Spleen (tissue), 11 donors: ENCODE measurements around the gene DPY19L2. TPM values are rescaled to one million over a fixed set of nuclear protein-coding genes. Genes with fewer than 3 reads are reported as not detected.
"Not testable (repeated sequence)": the region's sequence is repeated elsewhere in the genome, so short reads cannot be mapped to it uniquely, and the experiment has no call there.

Experiments used
- DNase-seq: peaks from one replicate; pipeline ENCODE4 v3.0.0-alpha.2; 2020
- H3K27ac ChIP-seq, 8 donors: fragments of 200-600 bp; sonication (generic) in 7 of 8; 1 replicate in 4 of 8; 2 replicates in 4 of 8; pipeline versions ENCODE4 v1.5.0 to v1.8.0; 2016 to 2021; ENCODE audit warnings: inconsistent platforms in 4 of 8, mild to moderate bottlenecking in 4 of 8, moderate library complexity in 1 of 8
- H3K27me3 ChIP-seq, 7 donors: fragments of 200-600 bp; sonication (generic) in 6 of 7; replicated peaks in 1 of 7; 1 replicate in 4 of 7; 2 replicates in 3 of 7; pipeline versions ENCODE4 v1.5.0 to v1.8.0; 2016 to 2021; ENCODE audit warnings: inconsistent platforms in 3 of 7, mild to moderate bottlenecking in 1 of 7
- H3K36me3 ChIP-seq, 6 donors: fragments of 200-600 bp; sonication (generic) in 5 of 6; 1 replicate in 4 of 6; 2 replicates in 2 of 6; pipeline versions ENCODE4 v1.5.0 to v1.8.0; 2016 to 2021; ENCODE audit warnings: inconsistent platforms in 2 of 6
- H3K4me1 ChIP-seq, 6 donors: fragments of 200-600 bp; sonication (generic) in 5 of 6; 1 replicate in 3 of 6; 2 replicates in 3 of 6; pipeline versions ENCODE4 v1.5.0 to v1.8.0; 2016 to 2021; ENCODE audit warnings: inconsistent platforms in 3 of 6
- H3K4me3 ChIP-seq, 8 donors: fragments of 200-600 bp; sonication (generic) in 7 of 8; 1 replicate in 4 of 8; 2 replicates in 4 of 8; pipeline versions ENCODE4 v1.5.0 to v1.8.0; 2016 to 2021; ENCODE audit warnings: inconsistent platforms in 4 of 8, mild to moderate bottlenecking in 4 of 8, moderate library complexity in 2 of 8
- H3K9me3 ChIP-seq, 8 donors: fragments of 200-600 bp; sonication (generic) in 7 of 8; 1 replicate in 4 of 8; 2 replicates in 4 of 8; pipeline versions ENCODE4 v1.5.0 to v1.8.0; 2016 to 2021; ENCODE audit warnings: inconsistent platforms in 4 of 8
- WGBS, 5 donors: extraction: QIAGEN DNeasy Blood & Tissue Kit in 3 of 5; methylation state at CpG; one replicate each; pipeline versions ENCODE4 v1.1.5 to v1.1.7; 2013 to 2018; 5-methylcytosine and 5-hydroxymethylcytosine counted together
- intact Hi-C: fragments of 100-400 bp; cut with DNase I; formaldehyde crosslinking; loops from one replicate; pipeline ENCODE4 v1.15.0; 2023; ENCODE audit warnings: low total_unique reads
- polyA plus RNA-seq, 3 donors: library from polyadenylated mRNA; stranded (reverse); fragments of 200-250 nt; gene quantifications; one replicate each; pipeline ENCODE4 v1.2.1, GENCODE V29; 2013
- total RNA-seq, 7 donors: library from RNA; depleted of rRNA in 3 of 7; stranded (reverse); fragments of >200 nt in 3 of 7; fragmentation: NEBNext Ultra II Directional in 4 of 7; extraction: Animal tissue kit (Norgen Biotek cat#: 25700) in 4 of 7; gene quantifications; one replicate each; pipeline versions ENCODE4 v1.1.0 to v1.2.1, GENCODE V29; 2016 to 2021
- TF ChIP-seq, protein P1 (sequence below), 11 experiments: fragments of 200-600 bp in 7 of 11; fragments of 450-650 bp in 4 of 11; sonication (generic) in 4 of 11; IDR thresholded peaks in 8 of 11; conservative IDR thresholded peaks in 3 of 11; 1 replicate in 7 of 11; 2 replicates in 4 of 11; pipeline versions ENCODE4 v1.4.0 to v1.8.0; 2016 to 2021; ENCODE audit warnings: antibody characterized with exemption in 11 of 11, inconsistent platforms in 4 of 11, mild to moderate bottlenecking in 1 of 11
- donor health status: healthy with polysubstance abuse.
- donor health status: DM: no; HTN: no; CAD: no; lungs with moderate emphysema.
- donor health status: DM: no; HTN: no; CAD: no.
- donor health status: Bipolar disorder and iron deficiency.
- donor health status: healthy.
- donor health status: DM: no; HTN: no; CAD: no.
- donor health status: DM: yes; HTN: yes; CAD: no.

Gene DPY19L2
- total and polyA plus RNA-seq, 10 donors = 1.2 to 6.7 (median 4.0) TPM

DNA sequence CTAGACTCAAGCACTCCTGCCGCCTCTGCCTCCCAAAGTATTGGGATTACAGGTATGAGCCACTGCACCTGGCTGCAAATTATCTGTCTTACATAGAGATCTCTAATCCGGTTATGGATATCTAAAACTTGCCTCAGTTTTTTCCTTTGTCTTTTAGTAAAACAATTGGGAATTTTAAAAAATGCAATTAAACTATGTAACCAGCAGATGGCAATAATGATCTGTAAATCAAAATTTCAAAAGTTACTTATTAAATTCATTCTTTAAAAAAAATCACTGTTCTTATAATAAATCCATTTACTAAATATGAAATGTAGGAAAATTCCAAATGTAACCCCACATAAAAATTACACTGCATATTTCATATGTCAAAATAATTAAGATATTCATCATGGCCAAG lies 4.3 kb upstream of the DPY19L2 start:
- H3K4me1 ChIP-seq = peaks cover 0 to 17% (median 11%) of the 10 kb centered on the region in 6 donors
- H3K4me3 ChIP-seq, H3K27ac ChIP-seq, DNase-seq, intact Hi-C loops, H3K36me3 ChIP-seq, H3K9me3 ChIP-seq: not testable (repeated sequence)
- peaks cover 0 to 24% (median 6%) of the 10 kb centered on the region in 7 donors for H3K27me3 ChIP-seq
- TF ChIP-seq, protein P1, sequence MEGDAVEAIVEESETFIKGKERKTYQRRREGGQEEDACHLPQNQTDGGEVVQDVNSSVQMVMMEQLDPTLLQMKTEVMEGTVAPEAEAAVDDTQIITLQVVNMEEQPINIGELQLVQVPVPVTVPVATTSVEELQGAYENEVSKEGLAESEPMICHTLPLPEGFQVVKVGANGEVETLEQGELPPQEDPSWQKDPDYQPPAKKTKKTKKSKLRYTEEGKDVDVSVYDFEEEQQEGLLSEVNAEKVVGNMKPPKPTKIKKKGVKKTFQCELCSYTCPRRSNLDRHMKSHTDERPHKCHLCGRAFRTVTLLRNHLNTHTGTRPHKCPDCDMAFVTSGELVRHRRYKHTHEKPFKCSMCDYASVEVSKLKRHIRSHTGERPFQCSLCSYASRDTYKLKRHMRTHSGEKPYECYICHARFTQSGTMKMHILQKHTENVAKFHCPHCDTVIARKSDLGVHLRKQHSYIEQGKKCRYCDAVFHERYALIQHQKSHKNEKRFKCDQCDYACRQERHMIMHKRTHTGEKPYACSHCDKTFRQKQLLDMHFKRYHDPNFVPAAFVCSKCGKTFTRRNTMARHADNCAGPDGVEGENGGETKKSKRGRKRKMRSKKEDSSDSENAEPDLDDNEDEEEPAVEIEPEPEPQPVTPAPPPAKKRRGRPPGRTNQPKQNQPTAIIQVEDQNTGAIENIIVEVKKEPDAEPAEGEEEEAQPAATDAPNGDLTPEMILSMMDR (IDR thresholded peaks at IDR 0.05 in 8 of 11, conservative IDR thresholded peaks at IDR 0.05 in 3 of 11) = peak in 5 of 11 experiments; percentile 19 to 33 (median 29)
- WGBS, 5 donors = 27 to 35% (median 30%) methylated on average over 2 of the region's 2 CpGs

DNA sequence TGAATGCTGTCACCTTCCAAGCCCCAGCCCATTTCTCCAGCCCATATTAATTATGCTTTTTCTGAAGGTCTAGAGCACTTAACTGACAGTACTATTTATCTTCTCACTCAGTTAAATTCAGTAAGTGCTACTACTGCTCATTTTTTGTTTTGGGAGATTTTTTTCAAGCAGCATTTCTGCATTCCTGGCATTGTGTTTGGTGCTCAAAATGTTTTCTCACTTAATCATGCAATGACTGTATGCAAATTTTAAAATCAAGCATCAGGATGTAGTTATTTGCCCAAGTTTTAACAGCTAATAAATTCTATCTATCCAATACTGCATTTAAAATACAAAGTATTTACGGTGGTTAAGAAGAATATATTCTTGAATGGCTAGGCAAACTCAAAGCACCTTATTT lies 1.6 kb upstream of the DPY19L2 start:
- not testable (repeated sequence) for H3K27ac ChIP-seq, DNase-seq, H3K9me3 ChIP-seq, H3K4me3 ChIP-seq, H3K36me3 ChIP-seq
- intact Hi-C loops = loop anchor here (10.0 kb wide), 2 partner anchors 135 to 585 kb away; no protein-coding TSS in a partner anchor
- Histone ChIP-seq H3K27me3 (peaks cover 0 to 27% (median 6%) of the 10 kb centered on the region in 7 donors), H3K4me1 (peaks cover 0 to 20% (median 11%) of the 10 kb centered on the region in 6 donors)
- 92 to 100% (median 95%) methylated on average over 1 of the region's 1 CpG for WGBS, 5 donors

DNA sequence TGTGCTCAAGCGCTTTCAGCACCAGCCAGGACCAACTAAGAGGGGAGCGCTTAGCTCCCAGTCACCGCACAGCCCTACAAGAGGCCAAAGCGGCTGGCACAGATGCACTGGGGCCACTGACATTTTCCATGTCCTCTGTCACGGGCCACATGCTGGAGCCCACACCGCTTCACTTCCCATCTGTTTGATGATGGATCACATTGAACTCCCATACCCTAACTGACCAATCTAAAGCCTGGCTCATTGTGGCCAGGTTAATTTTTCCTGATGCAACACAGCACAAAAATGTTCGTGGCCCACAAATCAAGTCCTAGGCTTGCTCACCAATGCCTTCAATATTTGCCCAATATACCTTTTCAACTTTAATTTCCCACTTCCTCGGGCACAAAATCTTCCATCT lies 1.1 kb upstream of the DPY19L2 start:
- Histone ChIP-seq H3K27me3 (peaks cover 0 to 27% (median 6%) of the 10 kb centered on the region in 7 donors), H3K4me3 (peak overlapping the region in 5 of 8 donors; percentile 53 to 75 (median 65)), H3K4me1 (peaks cover 0 to 20% (median 11%) of the 10 kb centered on the region in 6 donors)
- not testable (repeated sequence) for H3K9me3 ChIP-seq, DNase-seq, H3K27ac ChIP-seq, H3K36me3 ChIP-seq
- intact Hi-C loops = loop anchor here (10.0 kb wide), 2 partner anchors 135 to 585 kb away; no protein-coding TSS in a partner anchor
- 33 to 67% (median 50%) methylated on average over 1 to 6 of the region's 8 CpGs for WGBS, 5 donors

DNA sequence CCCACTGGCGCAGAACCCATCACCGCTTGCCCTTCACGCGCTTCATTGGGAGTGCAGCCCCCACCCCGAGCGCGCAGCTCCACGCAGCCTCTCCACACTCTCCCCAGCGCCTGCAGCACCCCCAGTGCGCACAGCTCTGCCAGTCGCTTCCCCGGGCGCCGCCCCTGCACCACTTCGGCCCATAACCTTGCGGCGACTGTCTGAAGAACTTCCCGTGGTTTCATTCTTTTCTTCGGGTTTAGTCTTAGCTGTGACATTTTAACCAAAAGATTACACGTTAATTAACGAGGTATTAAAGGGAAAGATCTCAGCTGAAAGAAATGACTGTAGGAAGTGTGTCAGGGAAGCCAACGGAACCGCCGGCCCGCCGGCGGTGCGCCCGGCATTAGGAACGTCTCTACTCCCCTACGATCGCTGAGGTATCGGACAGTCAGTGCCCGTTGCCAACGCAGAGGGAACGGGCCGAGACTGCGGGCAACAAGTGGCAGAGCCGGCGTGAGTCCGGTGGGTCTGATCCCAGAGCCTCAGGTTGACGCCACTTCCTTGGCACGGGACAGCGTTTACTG lies 590 bp upstream of the DPY19L2 start:
- peak; percentile 70 for DNase-seq
- peak overlapping the region in 6 of 8 donors; percentile 20 to 70 (median 51) for H3K27ac ChIP-seq
- H3K27me3 ChIP-seq = peaks cover 0 to 27% (median 6%) of the 10 kb centered on the region in 7 donors
- peak overlapping the region; percentile 47 to 75 (median 63) for H3K4me3 ChIP-seq
- intact Hi-C loops = loop anchor here (10.0 kb wide), 2 partner anchors 136 to 586 kb away; no protein-coding TSS in a partner anchor
- not testable (repeated sequence) for H3K36me3 ChIP-seq, H3K9me3 ChIP-seq
- 0 to 2% (median 1%) methylated on average over 35 to 44 of the region's 44 CpGs for WGBS, 5 donors
- H3K4me1 ChIP-seq = peaks cover 0 to 20% (median 11%) of the 10 kb centered on the region in 6 donors

DNA sequence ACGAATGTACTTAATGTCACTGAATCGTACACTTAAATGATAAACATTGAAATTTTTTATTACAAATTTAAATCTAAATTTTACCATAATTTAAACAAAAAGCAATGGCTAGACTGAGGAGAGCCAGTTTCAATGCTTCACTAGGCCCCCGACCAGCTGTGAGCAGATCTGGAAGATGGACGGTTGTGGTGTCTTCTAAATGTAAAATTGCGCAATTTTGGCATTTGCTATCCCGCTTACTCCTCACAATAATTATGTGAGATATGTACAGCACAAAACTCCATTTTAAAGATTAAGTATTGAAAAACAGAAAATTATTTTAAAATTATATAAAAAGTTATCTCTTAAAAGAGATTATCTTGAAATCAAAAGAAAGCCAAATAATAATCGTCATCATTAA lies 5.3 kb downstream of the DPY19L2 start:
- not testable (repeated sequence) for H3K9me3 ChIP-seq, H3K4me3 ChIP-seq, H3K36me3 ChIP-seq, H3K27me3 ChIP-seq, H3K4me1 ChIP-seq, DNase-seq, H3K27ac ChIP-seq
- WGBS, 5 donors = 72 to 89% (median 84%) methylated on average over 7 of the region's 7 CpGs
- intact Hi-C loops = loop anchor here (10.0 kb wide), 2 partner anchors 142 to 592 kb away; no protein-coding TSS in a partner anchor

DNA sequence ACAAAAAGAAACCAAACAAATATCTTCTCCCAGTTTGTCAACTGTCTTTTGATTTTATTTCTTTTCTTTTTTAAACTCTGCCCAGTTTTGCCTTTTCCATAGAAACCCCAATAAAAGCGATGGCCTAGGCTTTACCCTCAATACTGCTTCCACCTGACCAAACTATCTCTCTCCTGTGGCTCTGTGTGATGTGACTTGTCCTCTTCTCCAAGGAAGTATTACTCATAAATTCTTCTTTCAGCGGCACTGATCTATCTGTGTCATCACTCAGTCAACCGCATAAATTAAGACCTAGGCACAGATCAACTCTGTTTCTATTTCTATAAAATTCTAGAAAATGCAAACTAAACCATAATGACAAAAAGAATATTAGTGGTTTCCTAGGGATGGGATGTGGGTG lies 9.8 kb downstream of the DPY19L2 start:
- DNase-seq, H3K36me3 ChIP-seq, H3K27me3 ChIP-seq, intact Hi-C loops, H3K9me3 ChIP-seq, H3K27ac ChIP-seq, H3K4me1 ChIP-seq, H3K4me3 ChIP-seq: not testable (repeated sequence)
- WGBS, 5 donors = 75 to 94% (median 89%) methylated on average over 3 of the region's 3 CpGs

DNA sequence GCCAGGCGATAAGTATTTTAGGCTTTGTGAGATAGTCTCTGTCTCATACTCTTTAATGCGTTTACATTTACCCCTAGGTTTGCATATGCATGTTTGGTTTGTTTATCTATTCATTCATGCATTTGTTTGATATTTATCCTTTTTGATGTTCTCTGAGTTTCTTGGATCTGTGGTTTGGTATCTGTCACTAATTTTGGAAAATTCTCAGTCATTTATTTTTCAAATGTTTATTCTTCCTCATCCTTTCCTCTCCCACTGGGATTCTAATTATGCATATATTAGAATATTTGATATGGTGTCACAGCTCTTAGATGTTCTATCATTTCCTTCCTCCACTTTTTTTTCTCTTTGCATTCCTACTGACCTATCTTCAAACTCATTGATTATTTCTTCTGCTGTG lies 11.9 kb downstream of the DPY19L2 start:
- DNase-seq, H3K36me3 ChIP-seq, H3K4me3 ChIP-seq, H3K27ac ChIP-seq, H3K9me3 ChIP-seq, intact Hi-C loops, H3K27me3 ChIP-seq, H3K4me1 ChIP-seq: not testable (repeated sequence)
- 90 to 95% (median 92%) methylated on average over 2 of the region's 2 CpGs for WGBS, 5 donors

DNA sequence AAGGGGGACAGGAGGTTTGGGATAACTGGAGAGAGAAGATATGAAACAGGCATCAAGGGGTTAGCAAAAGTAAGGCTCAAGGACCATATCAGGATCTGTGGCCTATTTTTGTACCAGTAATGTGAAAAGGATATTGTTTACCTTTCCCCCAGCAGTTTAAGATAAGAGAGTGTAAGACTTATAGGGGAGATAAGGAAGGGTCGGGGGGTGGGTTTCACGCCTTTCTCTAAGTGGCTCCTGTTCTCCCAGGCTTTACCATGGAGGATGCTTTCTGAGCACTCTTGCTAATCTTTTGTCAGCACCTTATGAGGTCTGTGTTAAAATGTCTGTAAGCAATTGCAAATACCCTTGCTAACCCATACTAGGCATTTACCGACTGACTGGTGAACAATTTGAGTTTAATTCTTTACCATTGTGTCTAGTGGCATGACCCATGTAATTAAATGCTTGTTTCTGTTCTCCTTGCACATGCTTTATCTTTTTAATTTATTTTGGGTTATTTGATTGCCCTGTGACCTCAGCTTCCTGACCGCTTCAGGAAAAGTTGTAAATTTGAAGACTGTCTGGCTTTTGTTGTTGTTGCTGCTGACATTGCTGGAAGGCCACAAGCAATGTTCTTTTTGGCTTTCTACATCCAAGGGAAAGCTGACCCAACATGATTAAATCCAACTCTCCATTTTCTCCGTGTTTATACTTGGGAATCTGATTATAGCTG lies 12.6 kb downstream of the DPY19L2 start:
- DNase-seq, H3K4me3 ChIP-seq, H3K4me1 ChIP-seq, intact Hi-C loops, H3K27me3 ChIP-seq, H3K36me3 ChIP-seq, H3K9me3 ChIP-seq, H3K27ac ChIP-seq: not testable (repeated sequence)
- 49 to 57% (median 54%) methylated on average over 5 of the region's 5 CpGs for WGBS, 5 donors

DNA sequence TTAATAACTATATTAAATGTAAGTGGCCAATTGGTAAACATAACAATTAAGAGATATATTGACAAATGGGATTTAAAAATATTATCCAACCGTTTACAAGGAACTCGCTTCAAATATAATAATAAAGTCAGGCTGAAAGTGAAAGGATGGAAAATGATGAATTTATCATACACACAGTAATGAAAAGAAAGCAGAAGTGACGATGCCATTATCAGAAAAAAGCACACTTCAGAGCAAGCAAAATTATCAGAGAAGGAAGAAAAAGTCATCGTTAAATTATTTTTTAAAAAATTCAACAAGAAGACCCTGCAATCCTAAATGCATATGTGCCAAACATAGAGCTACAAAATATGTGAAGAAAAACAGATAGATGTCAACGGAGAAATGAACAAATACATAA lies 13.8 kb downstream of the DPY19L2 start:
- H3K27me3 ChIP-seq, intact Hi-C loops, H3K36me3 ChIP-seq, DNase-seq, H3K4me3 ChIP-seq, H3K27ac ChIP-seq, H3K9me3 ChIP-seq, H3K4me1 ChIP-seq: not testable (repeated sequence)
- WGBS, 5 donors = 33 to 48% (median 44%) methylated on average over 5 of the region's 5 CpGs

DNA sequence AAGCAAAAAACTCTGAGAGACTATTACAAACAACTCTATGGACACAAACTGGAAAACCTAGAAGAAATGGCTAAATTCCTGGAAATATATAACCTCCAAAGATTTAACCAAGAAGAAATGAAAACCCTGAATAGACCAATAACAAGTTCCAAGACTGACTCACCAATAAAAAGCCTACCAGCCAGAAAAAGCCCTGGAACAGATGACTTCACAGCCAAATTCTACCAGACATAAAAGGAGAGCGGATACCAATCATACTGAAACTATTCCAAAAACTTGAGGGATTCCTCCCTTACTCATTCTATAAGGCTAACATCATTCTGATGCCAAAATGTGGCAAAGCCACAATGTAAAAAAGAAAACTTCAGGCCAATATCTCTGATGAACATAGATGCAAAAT lies 18.8 kb downstream of the DPY19L2 start:
- DNase-seq, H3K4me1 ChIP-seq, H3K27me3 ChIP-seq, H3K4me3 ChIP-seq, intact Hi-C loops, H3K27ac ChIP-seq, H3K9me3 ChIP-seq, H3K36me3 ChIP-seq: not testable (repeated sequence)
- WGBS, 5 donors = 91 to 100% (median 93%) methylated on average over 1 of the region's 1 CpG
